ENCODE measurements around the gene C19orf33.
"Not testable (repeated sequence)": the region's sequence is repeated elsewhere in the genome, so short reads cannot be mapped to it uniquely, and the experiment has no call there.

C19orf33 gene

DNA sequence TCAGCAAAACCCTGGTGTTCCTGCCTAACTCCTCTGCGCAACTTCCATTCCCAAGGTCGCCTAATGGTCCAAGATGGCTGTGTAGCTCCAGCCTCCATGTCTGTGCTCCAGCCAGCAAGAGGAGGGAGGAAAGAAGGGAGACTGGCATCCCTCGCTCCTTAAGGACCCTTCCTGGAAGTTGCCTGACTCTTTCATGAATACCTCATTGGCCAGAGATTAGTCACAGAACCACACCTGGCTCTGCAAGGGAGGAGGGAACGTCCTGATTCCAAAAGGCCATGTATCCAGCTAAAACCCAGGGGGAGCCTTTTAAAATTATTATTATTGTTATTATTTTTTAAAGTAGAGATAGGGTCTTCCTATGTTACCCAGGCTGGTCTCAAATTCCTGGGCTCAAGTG lies 20.4 kb downstream of the C19orf33 start:
- DNase-seq: no peak
- TF ChIP-seq POLR2A (IDR thresholded peaks at IDR 0.05; ENCODE audit: low read length): no peak
- no peak for TF ChIP-seq GATA1 (IDR thresholded peaks at IDR 0.05; ENCODE audit: low read depth, low read length)

DNA sequence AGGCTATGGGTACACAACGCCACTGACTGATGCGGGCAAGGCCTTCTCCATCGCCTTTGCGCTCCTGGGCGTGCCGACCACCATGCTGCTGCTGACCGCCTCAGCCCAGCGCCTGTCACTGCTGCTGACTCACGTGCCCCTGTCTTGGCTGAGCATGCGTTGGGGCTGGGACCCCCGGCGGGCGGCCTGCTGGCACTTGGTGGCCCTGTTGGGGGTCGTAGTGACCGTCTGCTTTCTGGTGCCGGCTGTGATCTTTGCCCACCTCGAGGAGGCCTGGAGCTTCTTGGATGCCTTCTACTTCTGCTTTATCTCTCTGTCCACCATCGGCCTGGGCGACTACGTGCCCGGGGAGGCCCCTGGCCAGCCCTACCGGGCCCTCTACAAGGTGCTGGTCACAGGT lies 22.5 kb downstream of the C19orf33 start:
- no peak for TF ChIP-seq POLR2A (IDR thresholded peaks at IDR 0.05; ENCODE audit: low read length)
- TF ChIP-seq GATA1 (IDR thresholded peaks at IDR 0.05; ENCODE audit: low read depth, low read length): no peak
- DNase-seq: no peak

DNA sequence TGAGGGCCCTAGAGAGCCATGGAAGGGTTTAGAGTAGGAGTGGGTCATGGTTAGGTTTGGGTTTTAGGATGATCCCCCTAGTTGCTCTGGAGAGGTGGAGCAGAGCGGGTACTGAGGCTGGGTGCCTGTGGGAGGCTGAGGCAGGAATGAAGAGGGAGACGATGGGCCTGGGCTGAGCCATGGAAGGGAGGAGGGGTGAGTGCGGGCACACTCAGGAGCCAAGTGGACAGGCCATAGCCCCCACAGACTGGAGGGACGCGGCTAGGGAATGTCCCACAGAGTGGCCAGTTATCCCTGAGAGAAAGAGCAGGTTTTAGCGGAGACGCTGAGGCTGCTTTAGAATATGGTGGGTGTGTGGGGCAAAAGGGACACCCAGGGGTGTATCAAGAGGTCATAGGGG lies 25.6 kb downstream of the C19orf33 start:
- TF ChIP-seq POLR2A (IDR thresholded peaks at IDR 0.05; ENCODE audit: low read length): no peak
- no peak for TF ChIP-seq GATA1 (IDR thresholded peaks at IDR 0.05; ENCODE audit: low read depth, low read length)
- DNase-seq: no peak

DNA sequence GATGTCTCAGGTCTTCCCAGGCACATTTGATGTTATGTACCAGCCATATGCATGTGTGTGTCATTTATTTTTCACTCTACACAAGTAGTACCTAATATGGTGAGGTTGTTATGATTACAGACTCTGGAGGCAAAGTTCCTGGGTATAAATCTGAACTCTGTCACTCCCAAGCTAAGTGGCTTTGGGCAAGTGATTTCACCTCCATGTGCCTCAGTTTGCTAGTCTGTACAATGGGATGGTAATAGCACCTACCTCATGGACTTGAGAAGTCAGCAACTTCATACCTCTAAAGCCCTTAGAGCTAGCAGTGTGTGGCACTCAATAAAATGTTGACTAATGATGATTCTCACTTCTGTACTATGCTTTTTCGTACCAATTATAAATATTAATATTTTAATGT lies 27.7 kb downstream of the C19orf33 start:
- DNase-seq: no peak
- TF ChIP-seq POLR2A (IDR thresholded peaks at IDR 0.05; ENCODE audit: low read length) (no peak), GATA1 (IDR thresholded peaks at IDR 0.05; ENCODE audit: low read depth, low read length) (no peak)

DNA sequence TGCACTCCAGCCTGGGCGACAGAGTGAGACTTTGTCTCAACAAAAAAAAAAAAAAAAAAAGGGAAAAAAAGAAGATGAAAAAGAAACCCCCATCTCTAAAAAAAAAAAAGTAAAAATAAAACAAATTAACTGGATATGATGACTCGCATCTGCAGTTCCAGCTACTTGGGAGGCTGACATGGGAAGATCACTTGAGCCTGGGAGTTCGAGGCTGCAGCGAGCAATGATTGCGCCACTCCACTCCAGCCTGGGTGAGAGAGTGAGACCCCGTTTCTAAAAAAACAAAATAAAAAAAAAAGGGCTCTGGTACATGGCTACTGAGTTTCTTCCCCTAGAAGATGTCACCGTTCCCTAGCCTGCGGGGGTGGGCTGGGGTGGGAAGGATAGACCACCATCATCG lies 29.2 kb downstream of the C19orf33 start:
- no peak for TF ChIP-seq GATA1 (IDR thresholded peaks at IDR 0.05; ENCODE audit: low read depth, low read length)
- no peak for TF ChIP-seq POLR2A (IDR thresholded peaks at IDR 0.05; ENCODE audit: low read length)
- no peak for DNase-seq

DNA sequence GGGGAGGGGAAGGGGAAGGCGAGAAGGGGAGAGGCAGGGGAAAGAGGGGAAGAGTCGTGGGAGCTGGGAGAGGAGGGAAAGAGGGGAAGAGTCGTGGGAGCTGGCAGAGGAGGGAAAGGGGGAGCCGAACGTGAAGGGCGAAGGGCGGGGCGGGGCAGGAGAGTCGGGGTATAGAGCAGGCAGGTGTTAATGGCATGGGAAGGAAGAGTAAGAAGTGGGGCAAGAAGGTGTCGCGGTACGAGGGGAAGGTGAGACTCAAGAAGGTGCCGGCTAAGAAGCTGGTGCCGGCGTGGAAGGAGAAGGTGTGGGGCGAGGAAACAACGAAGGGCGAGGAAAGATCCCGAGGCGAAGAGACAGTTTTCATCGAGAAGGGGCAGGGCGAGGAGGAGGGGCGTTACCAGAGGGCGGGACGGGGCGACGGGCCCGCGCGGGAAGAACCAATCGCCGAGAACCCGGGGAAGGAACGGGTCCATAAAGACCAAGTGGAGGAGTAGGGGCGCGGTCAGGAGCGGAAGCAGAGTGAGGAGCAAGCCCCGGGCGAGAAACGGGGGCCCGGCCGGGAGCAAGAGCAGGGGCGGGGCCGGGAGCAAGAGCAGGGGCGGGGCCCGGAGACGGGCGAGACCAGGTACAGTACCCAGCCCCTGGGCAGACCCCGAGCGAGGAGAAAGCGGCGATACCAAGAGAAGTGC lies 32.0 kb downstream of the C19orf33 start:
- TF ChIP-seq POLR2A (IDR thresholded peaks at IDR 0.05; ENCODE audit: low read length) (peak; percentile 67), GATA1 (IDR thresholded peaks at IDR 0.05; ENCODE audit: low read depth, low read length) (no peak)
- DNase-seq: peak; percentile 95

DNA sequence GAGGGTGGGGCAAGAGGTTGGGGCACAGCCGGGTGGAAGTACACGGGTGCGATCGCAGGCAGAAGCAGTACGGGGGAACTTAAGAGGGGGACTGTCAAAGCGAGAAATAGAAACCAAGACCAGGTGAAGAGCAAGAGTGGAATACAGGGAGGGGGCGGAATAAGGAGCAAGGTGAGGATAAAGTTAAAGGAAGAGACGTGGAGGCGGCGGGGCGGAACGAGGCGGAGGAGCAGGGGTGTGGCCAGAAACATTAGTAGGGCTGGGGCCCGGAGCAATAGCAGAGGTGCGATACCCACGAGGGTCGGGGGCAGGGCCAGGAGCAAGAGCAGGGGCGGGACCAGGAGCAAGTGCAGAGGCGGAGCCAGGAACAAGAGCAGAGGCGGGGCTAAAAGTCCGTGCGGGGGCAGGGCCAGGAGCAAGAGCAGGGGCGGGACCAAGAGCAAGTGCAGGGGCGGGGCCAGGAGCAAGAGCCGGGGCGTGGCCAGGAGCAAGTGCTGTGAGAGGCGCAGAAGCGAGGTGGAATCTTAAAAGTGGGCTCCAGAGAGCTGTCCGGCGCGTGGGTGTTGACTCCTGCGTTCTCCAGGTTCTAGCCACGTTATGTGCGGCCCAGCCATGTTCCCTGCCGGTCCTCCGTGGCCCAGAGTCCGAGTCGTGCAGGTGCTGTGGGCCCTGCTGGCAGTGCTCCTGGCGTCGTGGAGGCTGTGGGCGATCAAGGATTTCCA lies 32.7 kb downstream of the C19orf33 start:
- TF ChIP-seq GATA1 (IDR thresholded peaks at IDR 0.05; ENCODE audit: low read depth, low read length): no peak
- no peak for TF ChIP-seq POLR2A (IDR thresholded peaks at IDR 0.05; ENCODE audit: low read length)

DNA sequence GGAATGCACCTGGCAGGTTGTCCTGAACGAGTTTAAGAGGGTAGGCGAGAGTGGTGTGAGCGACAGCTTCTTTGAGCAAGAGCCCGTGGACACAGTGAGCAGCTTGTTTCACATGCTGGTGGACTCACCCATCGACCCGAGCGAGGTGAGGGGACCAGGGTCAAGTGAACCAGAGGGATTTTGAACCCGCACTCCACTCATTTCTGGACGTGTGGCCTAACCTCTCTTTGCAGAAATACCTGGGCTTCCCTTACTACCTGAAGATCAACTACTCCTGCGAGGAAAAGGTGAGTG lies 33.3 kb downstream of the C19orf33 start:
- TF ChIP-seq POLR2A (IDR thresholded peaks at IDR 0.05; ENCODE audit: low read length) (no peak), GATA1 (IDR thresholded peaks at IDR 0.05; ENCODE audit: low read depth, low read length) (no peak)
- DNase-seq: no peak

More for the DNA sequence above, 32.7 kb downstream of the C19orf33 start:
- peak; percentile 98 to 99 for DNase-seq

DNA sequence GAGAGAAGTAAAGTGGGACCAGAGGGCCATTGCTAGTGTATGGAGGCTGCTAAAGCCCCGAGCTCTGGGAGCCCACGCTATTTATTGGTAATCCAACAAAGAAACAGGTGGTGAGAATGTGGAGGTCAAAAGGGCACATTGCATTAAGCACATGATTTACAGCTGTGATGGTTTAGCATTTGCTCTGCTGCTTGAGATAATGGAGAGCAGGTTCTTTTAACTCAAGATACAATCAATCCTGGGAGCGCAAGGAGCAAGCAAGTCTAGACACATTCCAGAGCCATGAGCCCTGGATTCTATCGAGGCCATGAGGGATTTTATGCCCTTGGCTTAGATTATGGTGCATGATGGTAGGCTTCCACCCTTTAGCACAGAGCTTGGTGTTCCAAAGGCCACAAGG lies 35.0 kb downstream of the C19orf33 start:
- DNase-seq: not testable (repeated sequence)

DNA sequence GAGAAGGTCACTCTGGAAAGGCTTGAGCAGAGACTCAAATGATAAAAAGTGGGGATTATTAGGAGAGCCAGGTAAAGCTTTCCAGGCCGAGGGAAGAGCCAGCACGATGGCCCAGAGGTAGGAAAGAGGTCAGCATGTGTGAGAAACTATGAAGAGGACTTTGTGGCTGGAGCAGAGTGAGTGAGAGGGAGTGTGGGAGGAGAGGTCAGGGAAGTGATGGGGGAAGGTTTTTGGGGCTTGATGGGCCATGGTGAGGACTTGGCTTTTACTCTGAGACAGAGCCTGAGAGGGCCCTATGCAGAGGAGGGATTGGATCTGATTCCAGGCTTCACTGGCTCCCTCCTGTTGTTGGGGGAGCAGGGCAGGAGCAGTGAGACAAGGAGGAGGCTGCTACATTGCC lies 36.9 kb downstream of the C19orf33 start:
- TF ChIP-seq POLR2A (IDR thresholded peaks at IDR 0.05; ENCODE audit: low read length): no peak
- TF ChIP-seq GATA1 (IDR thresholded peaks at IDR 0.05; ENCODE audit: low read depth, low read length): no peak
- DNase-seq: no peak

DNA sequence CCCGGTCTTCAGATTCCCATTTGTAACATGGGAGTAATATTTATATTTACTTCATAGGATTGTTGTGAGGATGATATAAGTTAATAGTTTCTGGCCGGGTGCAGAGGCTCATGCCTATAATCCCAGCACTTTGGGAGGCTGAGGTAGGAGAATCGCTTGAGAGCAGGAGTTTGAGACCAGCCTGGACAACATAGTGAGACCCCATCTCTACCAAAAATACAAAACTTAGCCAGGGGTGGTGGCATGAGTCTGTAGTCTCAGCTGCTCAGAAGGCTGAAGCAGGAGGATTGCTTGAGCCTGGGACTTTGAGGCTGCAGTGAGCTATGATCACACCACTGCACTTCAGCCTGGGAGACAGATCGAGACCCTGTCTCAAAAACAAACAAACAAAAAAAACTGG lies 42.8 kb downstream of the C19orf33 start:
- DNase-seq: no peak
- no peak for TF ChIP-seq GATA1 (IDR thresholded peaks at IDR 0.05; ENCODE audit: low read depth, low read length)
- no peak for TF ChIP-seq POLR2A (IDR thresholded peaks at IDR 0.05; ENCODE audit: low read length)

DNA sequence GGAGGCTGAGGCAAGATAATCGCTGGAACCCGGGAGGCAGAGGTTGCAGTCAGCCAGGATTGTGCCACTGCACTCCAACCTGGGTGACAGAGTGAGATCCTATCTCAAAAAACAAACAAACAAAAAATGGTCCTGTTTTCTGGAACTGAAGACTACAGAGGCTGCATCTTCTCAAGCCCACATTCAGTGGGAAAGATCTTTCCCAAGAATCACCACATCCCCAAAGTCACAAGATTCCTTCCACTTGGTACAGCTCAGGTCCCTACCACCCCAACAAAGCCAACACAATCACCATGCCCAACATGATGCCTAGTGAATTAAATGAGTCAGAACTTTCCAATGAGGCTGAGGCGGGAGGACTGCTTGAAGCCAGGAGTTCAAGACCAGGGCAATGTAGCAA lies 46.8 kb downstream of the C19orf33 start:
- DNase-seq: no peak
- TF ChIP-seq POLR2A (IDR thresholded peaks at IDR 0.05; ENCODE audit: low read length) (no peak), GATA1 (IDR thresholded peaks at IDR 0.05; ENCODE audit: low read depth, low read length) (no peak)

DNA sequence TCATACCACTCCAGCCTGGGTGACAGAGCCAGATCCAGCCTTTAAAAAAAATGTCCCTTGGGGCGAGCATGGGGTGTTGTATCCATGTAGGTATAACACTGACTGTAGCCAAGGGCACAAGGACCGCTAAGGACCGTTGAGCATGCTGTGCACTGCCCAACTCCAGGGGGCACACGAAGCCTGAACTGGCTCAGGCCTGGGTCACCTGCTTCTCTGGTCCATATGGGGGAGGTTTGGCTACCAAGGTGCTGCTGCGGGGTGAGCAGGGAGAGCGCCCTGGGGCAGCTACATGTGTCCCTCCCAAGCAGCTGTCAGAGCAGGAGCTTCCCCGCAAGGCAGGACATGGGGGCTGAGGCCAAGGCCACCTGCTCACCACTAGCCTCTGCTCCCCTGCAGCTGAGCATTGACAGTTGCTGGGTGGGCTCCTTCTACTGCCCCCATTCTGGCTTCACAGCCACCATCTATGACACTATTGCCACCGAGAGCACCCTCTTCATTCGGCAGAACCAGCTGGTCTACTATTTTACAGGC lies 47.9 kb downstream of the C19orf33 start:
- DNase-seq: no peak
- TF ChIP-seq GATA1 (IDR thresholded peaks at IDR 0.05; ENCODE audit: low read depth, low read length) (no peak), POLR2A (IDR thresholded peaks at IDR 0.05; ENCODE audit: low read length) (no peak)

DNA sequence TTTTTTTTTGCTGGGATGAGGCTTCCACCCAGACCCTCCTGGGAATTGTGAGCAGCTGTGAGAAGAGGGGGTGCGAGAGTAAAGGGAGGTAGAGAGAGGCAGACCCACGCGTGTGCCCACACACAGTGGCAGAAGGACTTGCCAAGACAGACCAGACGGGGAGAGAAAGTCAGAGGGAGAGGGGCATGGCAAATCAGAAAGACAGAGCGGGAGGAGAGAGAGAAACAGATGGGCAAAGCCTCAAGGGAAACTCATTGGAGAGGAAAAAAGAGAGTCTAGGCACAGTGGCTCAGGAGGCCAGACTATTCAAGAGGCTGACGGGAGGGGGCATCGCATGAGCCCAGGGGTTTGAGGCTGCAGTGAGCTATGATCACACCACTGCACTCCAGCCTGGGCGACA lies 48.6 kb downstream of the C19orf33 start:
- no peak for TF ChIP-seq POLR2A (IDR thresholded peaks at IDR 0.05; ENCODE audit: low read length)
- no peak for TF ChIP-seq GATA1 (IDR thresholded peaks at IDR 0.05; ENCODE audit: low read depth, low read length)
- DNase-seq: no peak
